ENCODE data around the gene DHX35. TPM values are rescaled to one million over a fixed set of nuclear protein-coding genes. Genes with fewer than 3 reads are reported as not detected.

Gene DHX35
- total RNA-seq, 4 donors from 2014 or later: 6.6 to 16.8 (median 11.0) TPM

DNA sequence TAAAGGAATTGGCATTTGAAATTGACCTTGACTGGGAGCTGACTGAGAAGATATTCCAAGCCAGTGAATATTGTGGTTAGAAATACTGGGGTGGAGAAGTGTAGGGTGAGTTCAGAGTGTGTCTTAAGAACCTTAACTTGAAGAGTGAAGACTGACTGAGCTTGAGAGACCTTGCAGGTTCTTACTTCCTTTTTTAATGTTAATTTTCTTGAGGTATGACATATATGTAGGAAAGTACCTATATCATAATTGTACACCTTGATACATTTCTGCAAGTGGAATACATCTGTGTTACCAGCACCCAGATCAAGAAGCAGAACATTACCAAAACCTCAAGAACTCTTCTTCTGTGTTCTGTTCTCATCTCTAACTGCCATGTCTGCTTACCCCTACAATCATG, 11.0 kb downstream of the DHX35 start:
- no peak overlapping the region for H3K4me3 ChIP-seq (ENCODE audit: low read depth, poor library complexity, severe bottlenecking)
- no peak for DNase-seq (ENCODE audit: low spot score in 2 of 2)
- TF ChIP-seq, protein P1, sequence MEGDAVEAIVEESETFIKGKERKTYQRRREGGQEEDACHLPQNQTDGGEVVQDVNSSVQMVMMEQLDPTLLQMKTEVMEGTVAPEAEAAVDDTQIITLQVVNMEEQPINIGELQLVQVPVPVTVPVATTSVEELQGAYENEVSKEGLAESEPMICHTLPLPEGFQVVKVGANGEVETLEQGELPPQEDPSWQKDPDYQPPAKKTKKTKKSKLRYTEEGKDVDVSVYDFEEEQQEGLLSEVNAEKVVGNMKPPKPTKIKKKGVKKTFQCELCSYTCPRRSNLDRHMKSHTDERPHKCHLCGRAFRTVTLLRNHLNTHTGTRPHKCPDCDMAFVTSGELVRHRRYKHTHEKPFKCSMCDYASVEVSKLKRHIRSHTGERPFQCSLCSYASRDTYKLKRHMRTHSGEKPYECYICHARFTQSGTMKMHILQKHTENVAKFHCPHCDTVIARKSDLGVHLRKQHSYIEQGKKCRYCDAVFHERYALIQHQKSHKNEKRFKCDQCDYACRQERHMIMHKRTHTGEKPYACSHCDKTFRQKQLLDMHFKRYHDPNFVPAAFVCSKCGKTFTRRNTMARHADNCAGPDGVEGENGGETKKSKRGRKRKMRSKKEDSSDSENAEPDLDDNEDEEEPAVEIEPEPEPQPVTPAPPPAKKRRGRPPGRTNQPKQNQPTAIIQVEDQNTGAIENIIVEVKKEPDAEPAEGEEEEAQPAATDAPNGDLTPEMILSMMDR (IDR thresholded peaks at IDR 0.05): no peak
- TF ChIP-seq POLR2A (IDR thresholded peaks at IDR 0.05): no peak
- intact Hi-C loops (cut with DNase I; ENCODE audit: low total_unique reads): no loop called here

DNA sequence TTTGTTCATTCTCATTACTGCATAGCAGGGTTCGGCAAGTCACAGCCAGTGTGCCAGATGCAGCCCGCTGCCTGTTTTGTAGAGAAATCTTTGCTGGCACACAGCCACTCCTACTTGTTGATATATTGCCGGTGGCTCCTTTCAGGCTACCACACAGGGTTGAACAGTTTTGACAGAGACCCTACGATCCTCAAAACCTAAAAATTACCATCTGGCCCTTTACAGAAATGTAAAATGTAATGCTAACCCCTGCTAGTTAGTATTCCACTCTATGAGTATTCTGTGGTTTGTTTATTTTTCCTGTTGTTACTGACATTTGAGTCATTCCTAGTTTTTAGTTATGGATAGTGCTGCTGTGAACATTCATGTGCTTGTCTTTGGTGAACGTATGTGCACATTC, 11.5 kb downstream of the DHX35 start:
- H3K4me3 ChIP-seq (ENCODE audit: low read depth, poor library complexity, severe bottlenecking): no peak overlapping the region
- 54 to 70% methylated on average over 5 of the region's 5 CpGs for whole genome bisulfite sequencing, 2 donors
- TF ChIP-seq, protein P1 (IDR thresholded peaks at IDR 0.05): no peak
- TF ChIP-seq POLR2A (IDR thresholded peaks at IDR 0.05): no peak
- intact Hi-C loops (cut with DNase I; ENCODE audit: low total_unique reads): no loop called here
- DNase-seq (ENCODE audit: low spot score in 2 of 2): no peak

DNA sequence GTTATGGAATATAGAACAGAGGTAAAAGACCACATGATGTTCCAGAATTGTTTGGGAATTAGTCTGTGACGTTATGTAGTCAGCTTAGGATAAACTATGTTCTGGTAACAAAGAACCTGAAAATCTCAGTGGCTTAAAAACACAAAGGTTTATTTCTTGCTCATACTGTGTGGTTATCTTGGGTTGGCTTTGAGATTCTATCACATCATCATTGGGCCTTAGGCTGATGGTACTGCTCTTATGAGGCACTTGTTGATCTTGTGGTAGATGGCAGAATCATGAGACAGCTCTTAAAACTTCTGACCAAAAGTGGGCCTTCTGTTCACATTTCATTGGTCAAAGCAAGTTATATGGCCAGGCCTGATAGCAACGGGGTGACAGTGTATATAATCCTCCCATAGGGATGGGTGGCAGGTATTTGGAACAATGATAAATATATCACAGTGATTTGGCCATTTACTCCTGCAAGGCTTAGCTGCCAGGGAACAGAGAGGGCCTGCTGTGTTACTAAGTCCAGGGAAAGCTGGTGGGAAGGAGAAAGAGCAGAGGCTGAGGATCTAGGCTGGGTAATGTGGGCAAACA, 13.5 kb downstream of the DHX35 start:
- no peak overlapping the region for H3K4me3 ChIP-seq (ENCODE audit: low read depth, poor library complexity, severe bottlenecking)
- TF ChIP-seq, protein P1 (IDR thresholded peaks at IDR 0.05): no peak
- no peak for TF ChIP-seq POLR2A (IDR thresholded peaks at IDR 0.05)
- WGBS, 2 donors: 78 to 87% methylated on average over 2 of the region's 2 CpGs
- intact Hi-C loops (cut with DNase I; ENCODE audit: low total_unique reads): no loop called here
- DNase-seq (ENCODE audit: low spot score in 2 of 2): no peak

DNA sequence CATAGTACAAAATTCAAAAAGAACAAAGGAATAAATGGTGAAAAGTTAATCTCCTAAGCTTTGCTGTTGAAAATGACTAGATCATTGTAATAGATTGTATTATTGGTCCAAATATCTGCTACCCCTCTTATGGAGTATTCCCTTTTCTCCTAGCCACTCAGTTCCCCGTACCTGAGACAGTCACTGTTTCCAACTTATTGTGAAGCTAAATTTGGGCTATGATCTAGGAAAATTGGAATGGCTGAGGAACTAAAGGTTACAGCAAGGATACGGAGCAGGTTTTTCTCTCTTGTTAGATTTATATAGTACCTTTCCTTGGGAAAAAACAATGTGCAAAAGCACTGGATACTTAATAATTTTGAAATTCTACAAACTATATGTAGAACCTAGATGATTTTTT, 17.3 kb downstream of the DHX35 start:
- H3K4me3 ChIP-seq (ENCODE audit: low read depth, poor library complexity, severe bottlenecking): no peak overlapping the region
- WGBS, 2 donors: 93 to 96% methylated on average over 2 of the region's 2 CpGs
- TF ChIP-seq POLR2A (IDR thresholded peaks at IDR 0.05): no peak
- TF ChIP-seq, protein P1 (IDR thresholded peaks at IDR 0.05): no peak
- DNase-seq (ENCODE audit: low spot score in 2 of 2): no peak
- intact Hi-C loops (cut with DNase I; ENCODE audit: low total_unique reads): no loop called here

DNA sequence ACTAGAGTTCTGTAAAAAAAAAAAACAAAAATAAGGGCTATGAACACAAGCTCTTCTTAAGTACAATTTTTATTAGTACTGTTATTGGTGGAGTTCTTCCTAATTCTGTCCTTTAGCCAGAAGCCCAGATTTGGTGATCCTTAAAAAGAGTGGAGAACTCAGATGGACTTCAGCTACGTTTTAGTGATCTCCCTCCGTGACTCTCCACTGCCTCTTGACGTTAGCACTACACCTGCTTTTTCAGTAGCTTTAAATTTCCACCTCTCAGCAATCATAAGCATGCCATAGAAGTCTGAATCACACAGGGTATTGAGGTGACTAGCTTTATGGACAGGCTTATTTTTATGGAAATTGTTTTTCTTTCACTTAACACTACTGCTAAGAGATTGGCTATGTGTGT, 17.7 kb downstream of the DHX35 start:
- whole genome bisulfite sequencing, 2 donors: 91 to 96% methylated on average over 3 of the region's 3 CpGs
- intact Hi-C loops (cut with DNase I; ENCODE audit: low total_unique reads): no loop called here
- TF ChIP-seq POLR2A (IDR thresholded peaks at IDR 0.05): no peak
- TF ChIP-seq, protein P1 (IDR thresholded peaks at IDR 0.05): no peak
- H3K4me3 ChIP-seq (ENCODE audit: low read depth, poor library complexity, severe bottlenecking): no peak overlapping the region
- DNase-seq (ENCODE audit: low spot score in 2 of 2): no peak

DNA sequence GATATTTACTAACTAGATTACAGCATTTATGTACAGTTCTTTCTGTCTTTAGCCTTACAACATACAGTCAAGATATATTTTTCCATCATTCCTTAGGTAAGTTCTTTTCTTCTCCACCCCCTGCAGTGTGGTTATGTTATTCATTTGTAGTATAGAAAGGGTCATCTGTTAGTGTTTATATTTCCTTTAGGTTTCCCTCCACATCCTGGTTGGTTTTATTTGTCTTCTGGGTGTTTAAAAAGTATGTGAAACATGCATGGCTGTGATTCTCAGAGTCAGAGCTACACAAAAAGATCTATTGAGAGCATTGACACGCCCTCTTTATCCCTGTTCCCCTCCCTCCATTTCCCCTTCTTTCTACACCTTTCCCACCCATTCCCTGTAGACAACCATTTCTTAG, 20.1 kb downstream of the DHX35 start:
- no peak overlapping the region for H3K4me3 ChIP-seq (ENCODE audit: low read depth, poor library complexity, severe bottlenecking)
- 83 to 93% methylated on average over 1 of the region's 1 CpG for WGBS, 2 donors
- intact Hi-C loops (cut with DNase I; ENCODE audit: low total_unique reads): no loop called here
- TF ChIP-seq, protein P1 (IDR thresholded peaks at IDR 0.05): no peak
- TF ChIP-seq POLR2A (IDR thresholded peaks at IDR 0.05): no peak
- no peak for DNase-seq (ENCODE audit: low spot score in 2 of 2)

Data from lower leg skin (tissue), 4 donors.